Adrenal gland (tissue), 19 donors: Measurements from ENCODE around the gene ZNF776. TPM values are rescaled to one million over a fixed set of nuclear protein-coding genes. Genes with fewer than 3 reads are reported as not detected.

Source experiments
- DNase-seq, 7 donors: peaks; one replicate each; pipeline ENCODE4 v3.0.0-alpha.2; 2019 to 2020
- H3K27ac ChIP-seq, 5 donors: fragments of 200-600 bp; sonication (generic) in 4 of 5; 1 replicate in 3 of 5; 2 replicates in 2 of 5; pipeline versions ENCODE4 v1.5.1 to v1.8.0; 2016 to 2020; ENCODE audit warnings: mild to moderate bottlenecking in 1 of 5
- H3K27me3 ChIP-seq: fragments of 200-600 bp; 2 replicates; pipeline ENCODE4 v1.8.0; 2021
- H3K36me3 ChIP-seq, 2 donors: fragments of 200-600 bp; replicated peaks in 1 of 2; 1 replicate in 1 of 2; 2 replicates in 1 of 2; pipeline versions ENCODE4 v1.5.1 to v1.8.0; 2018 to 2022
- H3K4me1 ChIP-seq, 2 donors: fragments of 200-600 bp; replicated peaks in 1 of 2; 1 replicate in 1 of 2; 2 replicates in 1 of 2; pipeline versions ENCODE4 v1.5.1 to v1.8.0; 2018 to 2021
- H3K4me3 ChIP-seq, 4 donors: fragments of 200-600 bp; sonication (generic) in 3 of 4; one replicate each; pipeline ENCODE4 v1.5.1; 2016 to 2018
- H3K9me3 ChIP-seq, 3 donors: fragments of 200-600 bp; sonication (generic) in 1 of 3; replicated peaks in 1 of 3; 1 replicate in 2 of 3; 2 replicates in 1 of 3; pipeline versions ENCODE4 v1.5.1 to v1.8.0; 2016 to 2021
- POLR2A ChIP-seq, 2 donors: fragments of 450-650 bp; IDR thresholded peaks; one replicate each; pipeline ENCODE4 v1.6.1; 2017; ENCODE audit warnings: antibody characterized with exemption in 2 of 2, mild to moderate bottlenecking in 2 of 2, moderate library complexity in 1 of 2
- WGBS, 4 donors: extraction: QIAGEN DNeasy Blood & Tissue Kit in 2 of 4; methylation state at CpG; one replicate each; pipeline versions ENCODE4 v1.1.5 to v1.1.7; 2013 to 2017; 5-methylcytosine and 5-hydroxymethylcytosine counted together
- intact Hi-C, 2 donors: fragments of 100-400 bp; cut with DNase I; formaldehyde crosslinking; loops; one replicate each; pipeline versions ENCODE4 v1.14.1 to v1.15.0; 2022 to 2023
- long read RNA-seq, 10 donors: library from polyadenylated mRNA in 3 of 10; unstranded in 2 of 10; stranded (forward) in 1 of 10; transcript quantifications; one replicate each; pipeline ENCODE4 v2.0.0 and lab custom pipeline, GENCODE V29; 2021 to 2026
- polyA plus RNA-seq, 3 donors: library from polyadenylated mRNA; stranded (reverse); fragments of 200-250 nt in 2 of 3; fragments of 350-450 nt in 1 of 3; fragmentation: Illumina TruSeq in 1 of 3; extraction: RNeasy Lipid Tissue Mini Kit (QIAGEN cat#74804) in 1 of 3; gene quantifications; one replicate each; pipeline ENCODE4 v1.2.3, GENCODE V29; 2013 to 2014
- total RNA-seq, 9 donors: library from RNA; depleted of rRNA in 4 of 9; stranded (reverse); fragments of >200 nt in 4 of 9; fragments of 120-200 nt in 1 of 9; fragmentation: NEBNext Ultra II Directional in 1 of 9; extraction: Animal tissue kit (Norgen Biotek cat#: 25700) in 1 of 9; gene quantifications; one replicate each; pipeline versions ENCODE4 v1.1.0 to v1.2.4, GENCODE V29; 2013 to 2023
- TF ChIP-seq, protein P1 (sequence below), 6 experiments: fragments of 450-650 bp in 4 of 6; fragments of 200-600 bp in 2 of 6; sonication (generic) in 1 of 6; IDR thresholded peaks; 1 replicate in 5 of 6; 2 replicates in 1 of 6; pipeline versions ENCODE4 v1.5.1 to v1.8.0; 2016 to 2021; ENCODE audit warnings: antibody characterized with exemption in 6 of 6, mild to moderate bottlenecking in 2 of 6, moderate library complexity in 1 of 6
- donor health status: healthy with polysubstance abuse.
- donor health status: Bipolar disorder and iron deficiency.
- donor health status: DM: yes; HTN: yes; CAD: no.
- donor health status: DM: no; HTN: no; CAD: no.
- donor health status: DM: no; HTN: no; CAD: no.
- donor health status: DM: yes; HTN: yes; CAD: no.

ZNF776 gene
- 10 to 100 TPM in 8 of 9 donors, 1 to 10 TPM in 1; 9.9 to 26.3 (median 15.4) TPM for total RNA-seq
- polyA plus RNA-seq = 10 to 100 TPM in 1 of 3 donors, 1 to 10 TPM in 2; 2.2 to 13.9 (median 6.0) TPM
- long read RNA-seq, donor 1 = 0 reads
- long read RNA-seq, donor 2, full-length matches to known transcripts = 1 of 1 reads
- long read RNA-seq, donor 2, partial matches to known transcripts = 0 of 1 reads
- long read RNA-seq, donor 2, other reads (novel, unspliced or antisense) = 0 of 1 reads
- long read RNA-seq, donor 3 = 0 reads
- long read RNA-seq, donor 4, partial matches to known transcripts = 0 of 1 reads
- long read RNA-seq, donor 4, other reads (novel, unspliced or antisense) = 1 of 1 reads
- long read RNA-seq, donor 5, full-length matches to known transcripts = 1 of 6 reads
- long read RNA-seq, donor 5, partial matches to known transcripts = 0 of 6 reads
- long read RNA-seq, donor 5, other reads (novel, unspliced or antisense) = 5 of 6 reads
- long read RNA-seq, donor 6 = 0 reads
- long read RNA-seq, donor 7, full-length matches to known transcripts = 1 of 1 reads
- long read RNA-seq, donor 7, partial matches to known transcripts = 0 of 1 reads
- long read RNA-seq, donor 7, other reads (novel, unspliced or antisense) = 0 of 1 reads
- long read RNA-seq, donor 8 = 0 reads
- long read RNA-seq, donor 9, partial matches to known transcripts = 5 of 5 reads
- long read RNA-seq, donor 9, other reads (novel, unspliced or antisense) = 0 of 5 reads
- long read RNA-seq, donor 10 = 0 reads

DNA sequence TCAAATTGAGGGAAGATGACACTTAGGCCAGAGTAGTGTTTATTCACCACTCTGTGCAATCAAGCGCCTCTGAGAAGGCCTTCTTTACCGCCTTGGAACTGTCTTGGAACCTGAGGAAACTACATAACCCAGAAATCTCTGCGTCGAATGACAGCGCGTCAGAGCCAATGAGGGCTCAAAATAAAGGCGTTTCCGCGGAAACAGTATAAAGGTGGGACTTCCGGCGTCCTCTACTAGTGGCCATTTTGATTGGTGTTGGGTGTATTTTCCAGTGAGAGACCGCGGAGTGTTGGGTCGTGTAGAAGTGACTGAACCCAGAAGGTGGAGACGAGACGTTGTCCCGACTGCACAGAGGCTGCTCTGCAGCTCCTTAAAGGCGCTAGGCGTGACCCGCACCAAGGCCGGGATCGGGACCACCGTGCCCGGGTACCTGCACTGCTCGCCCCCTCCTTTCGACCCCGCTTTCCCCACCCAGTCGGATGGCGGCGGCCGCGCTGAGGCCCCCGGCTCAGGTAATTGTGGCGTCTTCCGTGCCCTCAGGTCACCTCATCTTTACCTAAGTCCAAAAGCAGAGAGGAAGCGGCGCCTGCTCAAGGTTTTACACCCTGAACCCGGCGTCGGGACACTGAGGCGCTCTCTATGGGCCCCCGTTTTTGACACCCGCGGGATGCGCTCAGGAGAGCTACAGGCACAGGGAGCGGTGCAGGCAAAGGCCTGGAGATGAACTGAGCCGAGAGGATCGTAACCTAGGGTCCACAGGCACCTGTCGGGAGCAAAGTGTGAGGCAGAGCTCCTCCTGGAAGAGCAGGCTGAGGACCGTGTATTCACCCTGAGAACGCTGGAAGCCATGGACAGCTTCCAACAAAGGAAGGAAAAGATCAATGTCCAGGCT is at the start of gene ZNF776:
Gene ZNF776, plus strand, starts transcription at position 236 of the 892 bp plus-strand sequence. Its CDS starts 244 bp downstream, at position 480.
- peak in 1 of 2 donors; percentile 58 for TF ChIP-seq POLR2A (IDR thresholded peaks at IDR 0.05)
- TF ChIP-seq, protein P1, sequence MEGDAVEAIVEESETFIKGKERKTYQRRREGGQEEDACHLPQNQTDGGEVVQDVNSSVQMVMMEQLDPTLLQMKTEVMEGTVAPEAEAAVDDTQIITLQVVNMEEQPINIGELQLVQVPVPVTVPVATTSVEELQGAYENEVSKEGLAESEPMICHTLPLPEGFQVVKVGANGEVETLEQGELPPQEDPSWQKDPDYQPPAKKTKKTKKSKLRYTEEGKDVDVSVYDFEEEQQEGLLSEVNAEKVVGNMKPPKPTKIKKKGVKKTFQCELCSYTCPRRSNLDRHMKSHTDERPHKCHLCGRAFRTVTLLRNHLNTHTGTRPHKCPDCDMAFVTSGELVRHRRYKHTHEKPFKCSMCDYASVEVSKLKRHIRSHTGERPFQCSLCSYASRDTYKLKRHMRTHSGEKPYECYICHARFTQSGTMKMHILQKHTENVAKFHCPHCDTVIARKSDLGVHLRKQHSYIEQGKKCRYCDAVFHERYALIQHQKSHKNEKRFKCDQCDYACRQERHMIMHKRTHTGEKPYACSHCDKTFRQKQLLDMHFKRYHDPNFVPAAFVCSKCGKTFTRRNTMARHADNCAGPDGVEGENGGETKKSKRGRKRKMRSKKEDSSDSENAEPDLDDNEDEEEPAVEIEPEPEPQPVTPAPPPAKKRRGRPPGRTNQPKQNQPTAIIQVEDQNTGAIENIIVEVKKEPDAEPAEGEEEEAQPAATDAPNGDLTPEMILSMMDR (IDR thresholded peaks at IDR 0.05) = peak in 2 of 6 experiments; percentile 7
- 1 to 4% (median 2%) methylated on average over 29 to 51 of the region's 51 CpGs for WGBS, 4 donors
- peaks cover 7 to 19% of the 10 kb centered on the region in 2 donors for H3K4me1 ChIP-seq
- H3K4me3 ChIP-seq = peak within 1 kb of the TSS; percentile 65 to 96 (median 82)
- H3K36me3 ChIP-seq = peaks cover 0 to 17% of the 10 kb centered on the region in 2 donors
- H3K27ac ChIP-seq = peak within 1 kb of the TSS in 4 of 5 donors; percentile 53 to 91 (median 75)
- peak; percentile 82 to 97 (median 88) for DNase-seq
- intact Hi-C loops = loop anchor here (10.0 kb wide), 2 partner anchors 68 to 148 kb away; partner anchors contain the start of gene ZNF552 (in 1 of the 2)
- H3K27me3 ChIP-seq = no peaks in the 10 kb centered on the region
- H3K9me3 ChIP-seq = no peaks in the 10 kb centered on the region

DNA sequence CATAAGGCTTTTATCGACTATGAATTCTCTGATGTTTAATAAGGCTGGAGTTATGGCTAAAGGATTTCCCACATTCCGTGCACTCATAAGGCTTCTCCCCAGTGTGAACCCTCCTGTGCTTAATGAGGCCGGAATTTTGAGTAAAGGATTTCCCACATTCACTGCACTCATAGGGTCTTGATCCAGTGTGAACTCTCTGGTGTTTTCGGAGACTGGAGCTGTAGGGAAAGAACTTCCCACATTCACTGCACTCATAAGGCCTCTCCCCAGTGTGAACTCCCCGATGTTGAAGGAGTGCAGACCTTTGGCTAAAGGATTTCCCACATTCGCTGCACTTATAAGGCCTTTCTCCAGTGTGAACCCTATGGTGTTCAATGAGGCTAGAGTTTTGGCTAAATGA is 45.0 kb upstream of the ZNF776 start:
- TF ChIP-seq, protein P1 (IDR thresholded peaks at IDR 0.05) = no peak
- TF ChIP-seq POLR2A (IDR thresholded peaks at IDR 0.05) = no peak
- Histone ChIP-seq H3K4me1 (no peaks in the 10 kb centered on the region), H3K36me3 (peaks cover 0 to 25% of the 10 kb centered on the region in 2 donors), H3K27me3 (no peaks in the 10 kb centered on the region), H3K4me3 (no peak overlapping the region), H3K9me3 (no peaks in the 10 kb centered on the region), H3K27ac (no peak overlapping the region)
- DNase-seq = peak in 1 of 7 donors; percentile 23
- intact Hi-C loops = no loop called here
- WGBS, 4 donors = 87 to 97% (median 93%) methylated on average over 6 of the region's 6 CpGs

DNA sequence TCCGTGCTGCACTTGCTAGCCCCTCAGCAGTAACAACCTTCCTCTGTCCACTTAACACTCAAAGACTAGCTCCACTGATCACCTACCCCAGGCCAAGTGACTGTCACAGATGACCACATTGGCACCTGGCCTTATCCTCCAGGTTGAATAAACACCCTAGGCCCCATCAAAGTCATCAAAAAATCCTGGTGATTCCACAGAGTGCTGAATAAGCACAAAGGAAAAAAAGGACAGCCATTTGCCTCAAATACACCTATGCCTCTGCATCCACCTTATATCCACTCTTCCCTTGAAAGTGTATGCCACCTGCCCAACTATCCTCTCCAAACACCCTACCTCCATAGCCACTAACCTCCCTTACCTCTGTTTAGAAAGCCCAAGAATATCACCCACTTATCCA is 40.3 kb upstream of the ZNF776 start:
- no peak overlapping the region for H3K27ac ChIP-seq
- H3K9me3 ChIP-seq = peaks cover 0 to 3% (median 0%) of the 10 kb centered on the region in 3 donors
- TF ChIP-seq, protein P1 (IDR thresholded peaks at IDR 0.05) = no peak
- no peak for TF ChIP-seq POLR2A (IDR thresholded peaks at IDR 0.05)
- no peaks in the 10 kb centered on the region for H3K27me3 ChIP-seq
- H3K36me3 ChIP-seq = peaks cover 0 to 19% of the 10 kb centered on the region in 2 donors
- H3K4me3 ChIP-seq = no peak overlapping the region
- WGBS, 4 donors = 82 to 100% (median 100%) methylated on average over 1 of the region's 1 CpG
- H3K4me1 ChIP-seq = peaks cover 4 to 6% of the 10 kb centered on the region in 2 donors
- intact Hi-C loops = no loop called here
- DNase-seq = no peak
